IMR-90 (cell line): ENCODE measurements around the gene PDGFD. TPM values are rescaled to one million over a fixed set of nuclear protein-coding genes. Genes with fewer than 3 reads are reported as not detected.

Source experiments
- ATAC-seq: fragments of 200-7000 bp; cut with Tn5 transposase; 2 replicates; pipeline ENCODE4 v1.9.1; 2020; ENCODE audit warnings: low read depth, mild to moderate bottlenecking, moderate library complexity
- BruUV-seq: library from RNA; stranded (reverse); fragments of 400-500 nt; replicated peaks from 2 replicates; lab custom pipeline; 2021; lab: Mats Ljungman, UMichigan
- CTCF ChIA-PET: fragments of 300-600 bp; formaldehyde crosslinking; extraction: SDS; loops from one replicate; lab custom pipeline; 2021; ENCODE audit warnings: antibody characterized with exemption; lab: Yijun Ruan, JAX
- POLR2A ChIA-PET: fragments of 300-600 bp; sonication (Branson Sonifier 250); formaldehyde crosslinking; loops from one replicate; lab custom pipeline; 2022; ENCODE audit warnings: antibody characterized with exemption; ENCODE audit not compliant: unreplicated experiment; lab: Charles Lee
- DNase-seq: peaks from one replicate; pipeline ENCODE4 v3.0.0; 2013
- H2AFZ ChIP-seq: replicated peaks from 2 replicates; pipeline ENCODE3; 2013; ENCODE audit warnings: low read length, mild to moderate bottlenecking; ENCODE audit not compliant: poor library complexity
- H2AK5ac ChIP-seq: 2 replicates; pipeline ENCODE4 v1.6.1; 2013; ENCODE audit warnings: low read depth, low read length, inconsistent platforms
- H2AK9ac ChIP-seq: replicated peaks from 2 replicates; pipeline ENCODE3; 2013; ENCODE audit warnings: mild to moderate bottlenecking, low read depth, low read length, moderate library complexity; ENCODE audit not compliant: poor library complexity
- H2BK120ac ChIP-seq: 2 replicates; pipeline ENCODE4 v1.6.1; 2013; ENCODE audit warnings: low read depth, low read length, inconsistent platforms
- H2BK15ac ChIP-seq: 3 replicates; pipeline ENCODE4 v1.6.1; 2013; ENCODE audit warnings: low read depth, low read length, inconsistent platforms
- H2BK20ac ChIP-seq: 2 replicates; pipeline ENCODE4 v1.6.1; 2013; ENCODE audit warnings: low read depth, mild to moderate bottlenecking, inconsistent platforms, low read length, moderate library complexity
- H2BK5ac ChIP-seq: 2 replicates; pipeline ENCODE4 v1.6.1; 2013; ENCODE audit warnings: mild to moderate bottlenecking, low read depth, low read length, inconsistent platforms; ENCODE audit not compliant: poor library complexity, severe bottlenecking
- H3K14ac ChIP-seq: replicated peaks from 2 replicates; pipeline ENCODE4 v1.6.1; 2013; ENCODE audit warnings: low read depth, low read length, inconsistent platforms
- H3K18ac ChIP-seq: 2 replicates; pipeline ENCODE4 v1.6.1; 2013; ENCODE audit warnings: low read depth, low read length, control low read depth
- H3K23ac ChIP-seq: 2 replicates; pipeline ENCODE4 v1.6.1; 2013; ENCODE audit warnings: low read depth, low read length, inconsistent platforms
- H3K27ac ChIP-seq: 2 replicates; pipeline ENCODE4 v1.5.1; 2013; ENCODE audit warnings: mild to moderate bottlenecking, control low read depth, low read length; ENCODE audit not compliant: insufficient read depth
- H3K27me3 ChIP-seq: 2 replicates; pipeline ENCODE4 v1.6.1; 2013; ENCODE audit warnings: low read length; ENCODE audit not compliant: control insufficient read depth, insufficient read depth
- H3K36me3 ChIP-seq: 2 replicates; pipeline ENCODE4 v1.6.1; 2013; ENCODE audit warnings: low read length, mixed read lengths; ENCODE audit not compliant: control insufficient read depth, insufficient read depth
- H3K4ac ChIP-seq: 2 replicates; pipeline ENCODE4 v1.6.1; 2013; ENCODE audit warnings: low read depth, low read length, inconsistent platforms
- H3K4me1 ChIP-seq: 2 replicates; pipeline ENCODE4 v1.6.1; 2013; ENCODE audit warnings: low read length, mixed read lengths; ENCODE audit not compliant: control insufficient read depth, insufficient read depth
- H3K4me2 ChIP-seq: 2 replicates; pipeline ENCODE4 v1.6.1; 2013; ENCODE audit warnings: low read depth, mild to moderate bottlenecking, control low read depth, low read length, moderate library complexity
- H3K4me3 ChIP-seq: 2 replicates; pipeline ENCODE4 v1.5.1; 2013; ENCODE audit warnings: low read depth, mild to moderate bottlenecking, control low read depth, low read length, moderate library complexity; ENCODE audit not compliant: insufficient read depth
- H3K56ac ChIP-seq: 2 replicates; pipeline ENCODE4 v1.6.1; 2013; ENCODE audit warnings: low read length, inconsistent platforms; ENCODE audit not compliant: insufficient read depth; ENCODE audit errors: extremely low read depth
- H3K79me1 ChIP-seq, 2 experiments: 2 replicates each; pipeline ENCODE4 v1.6.1; 2013; ENCODE audit warnings: low read length in 2 of 2, inconsistent platforms in 1 of 2, low read depth in 1 of 2
- H3K9ac ChIP-seq: 2 replicates; pipeline ENCODE4 v1.6.1; 2013; ENCODE audit warnings: low read depth, low read length, control low read depth
- H3K9me1 ChIP-seq: 2 replicates; pipeline ENCODE4 v1.6.1; 2013; ENCODE audit warnings: low read length, inconsistent platforms; ENCODE audit not compliant: insufficient read depth
- H3K9me3 ChIP-seq: 2 replicates; pipeline ENCODE4 v1.6.1; 2013; ENCODE audit warnings: low read length; ENCODE audit not compliant: control insufficient read depth, insufficient read depth
- H4K20me1 ChIP-seq: 2 replicates; pipeline ENCODE4 v1.6.1; 2013; ENCODE audit warnings: low read length, inconsistent platforms; ENCODE audit not compliant: insufficient read depth
- H4K5ac ChIP-seq: 2 replicates; pipeline ENCODE4 v1.6.1; 2013; ENCODE audit warnings: mild to moderate bottlenecking, low read depth, low read length, control low read depth
- H4K8ac ChIP-seq, 2 experiments: 2 replicates each; pipeline ENCODE4 v1.6.1; 2013; ENCODE audit warnings: low read depth in 2 of 2, low read length in 2 of 2, control low read depth in 1 of 2, inconsistent platforms in 1 of 2
- H4K91ac ChIP-seq: 2 replicates; pipeline ENCODE4 v1.6.1; 2013; ENCODE audit warnings: low read depth, low read length, inconsistent platforms; ENCODE audit not compliant: insufficient read depth
- BHLHE40 ChIP-seq: fragments of 150-350 bp; IDR thresholded peaks from 2 replicates; pipeline ENCODE4 v1.6.1; 2016; ENCODE audit warnings: mild to moderate bottlenecking, low read depth, low read length
- CEBPB ChIP-seq: IDR thresholded peaks from 2 replicates; pipeline ENCODE4 v1.6.1; 2012; ENCODE audit warnings: low read depth, low read length, improper control_type of control experiment
- CTCF ChIP-seq: conservative IDR thresholded peaks from 2 replicates; pipeline ENCODE4 v1.5.1; 2012; ENCODE audit warnings: mild to moderate bottlenecking, low read depth, low read length, improper control_type of control experiment
- NFE2L2 ChIP-seq: fragments of 150-350 bp; IDR thresholded peaks from 2 replicates; pipeline ENCODE4 v1.6.1; 2016; ENCODE audit warnings: low read depth, mild to moderate bottlenecking, low read length
- RCOR1 ChIP-seq: IDR thresholded peaks from 2 replicates; pipeline ENCODE4 v1.6.1; 2012; ENCODE audit warnings: mild to moderate bottlenecking, low read length, improper control_type of control experiment; ENCODE audit not compliant: insufficient replicate concordance
- RFX5 ChIP-seq: IDR thresholded peaks from 2 replicates; pipeline ENCODE4 v1.8.0; 2012; ENCODE audit warnings: low read depth, mild to moderate bottlenecking, low read length, moderate library complexity
- WGBS, 2 experiments: methylation state at CpG; one replicate each; pipeline versions ENCODE4 v1.1.5 to v1.1.7; 2013; ENCODE audit warnings: missing lambda C conversion rate in 2 of 2; ENCODE audit not compliant: insufficient read length in 1 of 2; ENCODE audit errors: extremely low coverage in 2 of 2; 5-methylcytosine and 5-hydroxymethylcytosine counted together
- dilution Hi-C: fragments of 300-500 bp; cut with HindIII; formaldehyde crosslinking; loops from one replicate; pipeline ENCODE4 v1.14.3; 2018; ENCODE audit warnings: low sequenced_read_pairs; ENCODE audit not compliant: unreplicated experiment
- in situ Hi-C: fragments of 300-500 bp; cut with MboI; formaldehyde crosslinking; loops from 3 replicates; pipeline ENCODE4 v1.14.3; 2019; ENCODE audit warnings: low sequenced_read_pairs, inconsistent platforms, mixed read lengths
- intact Hi-C: fragments of 100-400 bp; cut with micrococcal nuclease; formaldehyde crosslinking; loops from 2 replicates; pipeline ENCODE4 v1.10.0; 2022
- polyA plus RNA-seq, 3 experiments: library from polyadenylated mRNA; depleted of rRNA; stranded (reverse); fragments of >200 nt; gene quantifications; 2 replicates each; pipeline ENCODE4 v1.2.3, GENCODE V29; 2012; ENCODE audit warnings: low replicate concordance in 1 of 3
- total RNA-seq: library from RNA; depleted of rRNA; stranded (reverse); fragments of >200 nt; gene quantifications from 2 replicates; pipeline ENCODE4 v1.2.3, GENCODE V29; 2012

PDGFD gene
- total and polyA plus RNA-seq, 2 of the 4 experiments (the other 2 are of a cell fraction) = 2.1 to 3.0 TPM

- no peak overlapping the region for H2BK15ac ChIP-seq
- in situ Hi-C loops (no loop called here), intact Hi-C loops (no loop called here), dilution Hi-C loops (no loop called here)
- H2AFZ ChIP-seq = no peak overlapping the region
- H3K9me3 ChIP-seq = no peaks in the 10 kb centered on the region
- no peak overlapping the region for H3K56ac ChIP-seq
- no peaks in the 10 kb centered on the region for H4K20me1 ChIP-seq
- no peak overlapping the region for H2AK5ac ChIP-seq
- no peak overlapping the region for H2BK5ac ChIP-seq
- no peak overlapping the region for H3K9ac ChIP-seq
- no peak overlapping the region for H3K4me3 ChIP-seq
- no peak overlapping the region for H2AK9ac ChIP-seq
- H3K36me3 ChIP-seq = no peaks in the 10 kb centered on the region
- no peak overlapping the region for H2BK20ac ChIP-seq
- no peak for TF ChIP-seq CEBPB
- TF ChIP-seq RFX5 = no peak
- no peak for TF ChIP-seq CTCF
- no peak for TF ChIP-seq RCOR1
- TF ChIP-seq BHLHE40 = no peak
- no peak for TF ChIP-seq NFE2L2
- no peaks in the 10 kb centered on the region; the same call in 1 of the 2 replicates for H3K27me3 ChIP-seq
- no peaks in the 10 kb centered on the region for H3K79me1 ChIP-seq
- no peak overlapping the region for H3K27ac ChIP-seq
- H3K4me2 ChIP-seq = no peak overlapping the region
- no peak for ATAC-seq
- ChIA-PET CTCF (no interaction called here), POLR2A (no interaction called here)
- no peaks in the 10 kb centered on the region for H3K9me1 ChIP-seq
- H3K4me1 ChIP-seq = peaks cover 8% of the 10 kb centered on the region
- BruUV-seq = no TSS peak
- no peak overlapping the region for H2BK120ac ChIP-seq
- no peak overlapping the region for H3K18ac ChIP-seq
- no peak overlapping the region for H3K14ac ChIP-seq
- no CpG with 5 or more reads among the region's 1 CpG for WGBS, 2 experiments
- no peak overlapping the region for H3K4ac ChIP-seq
- H4K91ac ChIP-seq = no peak overlapping the region
- H3K23ac ChIP-seq = no peak overlapping the region
- H4K8ac ChIP-seq = no peak overlapping the region
- DNase-seq = no peak
- H4K5ac ChIP-seq = no peak overlapping the region
Measured at GRCh38 chr11:103985041-103985440, 178.9 kb downstream of the PDGFD start.
